ENCODE data around the gene ADK. TPM values are rescaled to one million over a fixed set of nuclear protein-coding genes. Genes with fewer than 3 reads are reported as not detected.

Gene ADK
- total and polyA plus RNA-seq, 2 donors (not counting 1 experiment from before 2014, with no cell fraction given), result 25.3 to 47.8 TPM

DNA sequence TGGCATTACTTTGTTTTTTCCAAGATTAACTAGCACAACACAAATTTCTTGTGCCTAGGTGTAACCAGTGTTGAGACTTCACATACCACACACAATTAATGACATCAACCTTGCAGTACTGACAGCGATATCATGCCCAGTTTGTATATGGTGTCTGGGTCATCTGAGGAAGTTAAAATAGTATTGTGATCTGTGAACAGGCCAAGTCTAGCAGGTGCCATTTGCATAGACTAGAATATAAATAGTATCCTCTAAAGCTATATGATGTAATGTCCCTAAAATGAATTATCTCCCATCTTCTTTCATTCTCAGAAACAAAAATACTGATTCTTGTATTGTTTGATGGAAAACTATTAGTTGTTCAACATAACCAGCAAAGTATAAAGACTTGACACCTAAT is 499.6 kb downstream of the ADK start:
- Histone ChIP-seq H3K27me3 (ENCODE audit: control insufficient read depth, insufficient read depth, low read length) (no peaks in the 10 kb centered on the region), H4K20me1 (ENCODE audit: control insufficient read depth, extremely low read depth, insufficient read depth, low read length) (no peaks in the 10 kb centered on the region), H3K9ac (ENCODE audit: insufficient read depth, low read length) (no peak overlapping the region), H3K4me3 (replicated peaks in 1 of 4; ENCODE audit: control extremely low read depth in 1 of 4, insufficient read depth in 1 of 4, low read depth in 3 of 4, low read length in 4 of 4) (no peak overlapping the region), H3K36me3 (ENCODE audit: control insufficient read depth, insufficient read depth, low read length) (no peaks in the 10 kb centered on the region), H3K9me3 (ENCODE audit: control insufficient read depth, insufficient read depth, low read depth, low read length) (no peaks in the 10 kb centered on the region), H3K4me1 (ENCODE audit: control insufficient read depth, extremely low read depth, insufficient read depth, low read length) (no peaks in the 10 kb centered on the region), H3K79me2 (ENCODE audit: control insufficient read depth, insufficient read depth, low read length) (no peaks in the 10 kb centered on the region), H2AFZ (ENCODE audit: low read length) (no peak overlapping the region), H3K4me2 (ENCODE audit: extremely low read depth, insufficient read depth, low read length) (no peak overlapping the region), H3K27ac (ENCODE audit: insufficient read depth, low read length) (no peak overlapping the region)
- TF ChIP-seq, protein P1, sequence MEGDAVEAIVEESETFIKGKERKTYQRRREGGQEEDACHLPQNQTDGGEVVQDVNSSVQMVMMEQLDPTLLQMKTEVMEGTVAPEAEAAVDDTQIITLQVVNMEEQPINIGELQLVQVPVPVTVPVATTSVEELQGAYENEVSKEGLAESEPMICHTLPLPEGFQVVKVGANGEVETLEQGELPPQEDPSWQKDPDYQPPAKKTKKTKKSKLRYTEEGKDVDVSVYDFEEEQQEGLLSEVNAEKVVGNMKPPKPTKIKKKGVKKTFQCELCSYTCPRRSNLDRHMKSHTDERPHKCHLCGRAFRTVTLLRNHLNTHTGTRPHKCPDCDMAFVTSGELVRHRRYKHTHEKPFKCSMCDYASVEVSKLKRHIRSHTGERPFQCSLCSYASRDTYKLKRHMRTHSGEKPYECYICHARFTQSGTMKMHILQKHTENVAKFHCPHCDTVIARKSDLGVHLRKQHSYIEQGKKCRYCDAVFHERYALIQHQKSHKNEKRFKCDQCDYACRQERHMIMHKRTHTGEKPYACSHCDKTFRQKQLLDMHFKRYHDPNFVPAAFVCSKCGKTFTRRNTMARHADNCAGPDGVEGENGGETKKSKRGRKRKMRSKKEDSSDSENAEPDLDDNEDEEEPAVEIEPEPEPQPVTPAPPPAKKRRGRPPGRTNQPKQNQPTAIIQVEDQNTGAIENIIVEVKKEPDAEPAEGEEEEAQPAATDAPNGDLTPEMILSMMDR (conservative IDR thresholded peaks at IDR 0.05 in 1 of 2, IDR thresholded peaks at IDR 0.05 in 1 of 2; ENCODE audit: low read depth in 1 of 2, low read length in 2 of 2), result no peak
- no peak for TF ChIP-seq EZH2 (IDR thresholded peaks at IDR 0.05; ENCODE audit: low read length, missing control alignments)
- DNase-seq (ENCODE audit: low read depth in 2 of 2), result no peak

DNA sequence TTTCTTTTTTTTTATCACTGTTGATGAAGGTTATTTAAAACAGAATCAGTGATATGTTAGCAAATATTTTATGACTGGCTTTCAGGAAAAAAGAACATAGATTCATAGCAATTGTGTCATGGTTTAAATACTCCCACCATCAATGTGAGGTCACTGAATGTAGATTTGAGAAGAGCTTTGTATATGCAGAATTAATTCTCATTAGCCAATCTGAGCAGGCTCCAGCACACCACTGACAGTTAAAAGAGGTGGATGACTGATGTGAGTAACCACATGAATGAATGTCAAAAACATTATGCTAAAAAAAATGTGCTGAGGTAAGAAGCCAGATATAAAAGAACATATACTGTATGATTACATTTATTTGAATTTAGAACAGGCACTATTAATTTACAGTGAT is 500.5 kb downstream of the ADK start:
- no peaks in the 10 kb centered on the region for H4K20me1 ChIP-seq (ENCODE audit: control insufficient read depth, extremely low read depth, insufficient read depth, low read length)
- no peaks in the 10 kb centered on the region for H3K9me3 ChIP-seq (ENCODE audit: control insufficient read depth, insufficient read depth, low read depth, low read length)
- H3K4me2 ChIP-seq (ENCODE audit: extremely low read depth, insufficient read depth, low read length), result no peak overlapping the region
- H3K36me3 ChIP-seq (ENCODE audit: control insufficient read depth, insufficient read depth, low read length), result no peaks in the 10 kb centered on the region
- no peaks in the 10 kb centered on the region for H3K79me2 ChIP-seq (ENCODE audit: control insufficient read depth, insufficient read depth, low read length)
- H3K9ac ChIP-seq (ENCODE audit: insufficient read depth, low read length), result no peak overlapping the region
- DNase-seq (ENCODE audit: low read depth in 2 of 2), result no peak
- TF ChIP-seq, protein P1 (conservative IDR thresholded peaks at IDR 0.05 in 1 of 2, IDR thresholded peaks at IDR 0.05 in 1 of 2; ENCODE audit: low read depth in 1 of 2, low read length in 2 of 2), result no peak
- TF ChIP-seq EZH2 (IDR thresholded peaks at IDR 0.05; ENCODE audit: low read length, missing control alignments), result no peak
- H3K27me3 ChIP-seq (ENCODE audit: control insufficient read depth, insufficient read depth, low read length), result no peaks in the 10 kb centered on the region
- no peak overlapping the region for H3K27ac ChIP-seq (ENCODE audit: insufficient read depth, low read length)
- H3K4me1 ChIP-seq (ENCODE audit: control insufficient read depth, extremely low read depth, insufficient read depth, low read length), result no peaks in the 10 kb centered on the region
- no peak overlapping the region for H2AFZ ChIP-seq (ENCODE audit: low read length)
- no peak overlapping the region for H3K4me3 ChIP-seq (replicated peaks in 1 of 4; ENCODE audit: control extremely low read depth in 1 of 4, insufficient read depth in 1 of 4, low read depth in 3 of 4, low read length in 4 of 4)

DNA sequence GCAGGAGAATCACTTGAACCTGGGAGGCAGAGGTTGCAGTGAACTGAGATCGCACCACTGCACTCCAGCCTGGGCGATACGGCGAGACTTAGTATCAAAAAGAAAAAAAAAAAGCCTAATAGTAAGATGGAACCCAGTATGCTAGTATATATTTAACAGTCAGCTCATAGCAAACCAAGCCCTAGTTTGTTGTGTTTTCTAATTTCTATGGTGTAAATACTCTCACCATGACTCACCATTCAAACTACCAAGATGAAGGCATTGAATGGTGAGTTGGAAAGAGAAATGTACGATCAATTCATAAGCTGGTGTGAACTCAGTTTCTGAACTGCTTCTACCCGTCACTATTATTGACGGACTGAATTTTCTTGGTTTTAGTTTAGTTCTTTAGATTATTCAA is 501.6 kb downstream of the ADK start:
- no peak for DNase-seq (ENCODE audit: low read depth in 2 of 2)
- no peaks in the 10 kb centered on the region for H4K20me1 ChIP-seq (ENCODE audit: control insufficient read depth, extremely low read depth, insufficient read depth, low read length)
- no peak overlapping the region for H3K9ac ChIP-seq (ENCODE audit: insufficient read depth, low read length)
- no peak overlapping the region for H3K27ac ChIP-seq (ENCODE audit: insufficient read depth, low read length)
- no peak overlapping the region for H3K4me3 ChIP-seq (replicated peaks in 1 of 4; ENCODE audit: control extremely low read depth in 1 of 4, insufficient read depth in 1 of 4, low read depth in 3 of 4, low read length in 4 of 4)
- H3K36me3 ChIP-seq (ENCODE audit: control insufficient read depth, insufficient read depth, low read length), result no peaks in the 10 kb centered on the region
- no peak overlapping the region for H3K4me2 ChIP-seq (ENCODE audit: extremely low read depth, insufficient read depth, low read length)
- H2AFZ ChIP-seq (ENCODE audit: low read length), result no peak overlapping the region
- H3K79me2 ChIP-seq (ENCODE audit: control insufficient read depth, insufficient read depth, low read length), result no peaks in the 10 kb centered on the region
- TF ChIP-seq, protein P1 (conservative IDR thresholded peaks at IDR 0.05 in 1 of 2, IDR thresholded peaks at IDR 0.05 in 1 of 2; ENCODE audit: low read depth in 1 of 2, low read length in 2 of 2), result no peak
- TF ChIP-seq EZH2 (IDR thresholded peaks at IDR 0.05; ENCODE audit: low read length, missing control alignments), result no peak
- no peaks in the 10 kb centered on the region for H3K9me3 ChIP-seq (ENCODE audit: control insufficient read depth, insufficient read depth, low read depth, low read length)
- no peaks in the 10 kb centered on the region for H3K4me1 ChIP-seq (ENCODE audit: control insufficient read depth, extremely low read depth, insufficient read depth, low read length)
- H3K27me3 ChIP-seq (ENCODE audit: control insufficient read depth, insufficient read depth, low read length), result no peaks in the 10 kb centered on the region

All from fibroblast of lung (primary cell).